Stimulated activated CD4-positive, alpha-beta T cell treated with anti-CD3 and anti-CD28 coated beads, TNF-alpha, amount 100 ng/mL, for 24 hours (primary cell): ENCODE measurements around the gene CCND1.

Experiments used
- DNase-seq, 3 experiments: peaks; one replicate each; pipeline ENCODE4 v3.0.0-alpha.2; 2020; ENCODE audit warnings: low read depth in 3 of 3

The CCND1 gene

GRCh38 chr11:69640260-69640994, 529 bp upstream of the CCND1 start:
- DNase-seq: no peak

- DNase-seq: no peak
Measured at GRCh38 chr11:69641681-69642548, 959 bp downstream of the CCND1 start.

DNA sequence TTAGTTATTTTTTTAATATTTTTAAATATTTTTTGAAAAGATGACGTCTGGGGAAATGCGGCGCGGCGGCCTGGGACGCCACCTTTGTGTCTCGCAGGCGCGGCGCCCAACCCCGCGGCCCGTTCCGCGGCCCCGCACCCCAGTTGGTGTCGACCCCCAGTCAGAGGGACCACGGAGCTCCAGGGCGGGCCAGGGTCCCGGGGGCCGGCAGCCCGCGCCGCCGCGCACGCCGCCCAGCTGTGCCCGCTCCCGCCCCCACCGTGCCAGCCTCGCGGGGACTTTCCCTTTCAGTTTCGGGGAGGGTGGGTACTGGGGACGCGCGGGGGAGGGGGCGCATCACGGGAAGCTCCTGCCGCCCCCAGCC, 1.6 kb downstream of the CCND1 start:
- peak; percentile 12 to 39 (median 33) for DNase-seq

DNA sequence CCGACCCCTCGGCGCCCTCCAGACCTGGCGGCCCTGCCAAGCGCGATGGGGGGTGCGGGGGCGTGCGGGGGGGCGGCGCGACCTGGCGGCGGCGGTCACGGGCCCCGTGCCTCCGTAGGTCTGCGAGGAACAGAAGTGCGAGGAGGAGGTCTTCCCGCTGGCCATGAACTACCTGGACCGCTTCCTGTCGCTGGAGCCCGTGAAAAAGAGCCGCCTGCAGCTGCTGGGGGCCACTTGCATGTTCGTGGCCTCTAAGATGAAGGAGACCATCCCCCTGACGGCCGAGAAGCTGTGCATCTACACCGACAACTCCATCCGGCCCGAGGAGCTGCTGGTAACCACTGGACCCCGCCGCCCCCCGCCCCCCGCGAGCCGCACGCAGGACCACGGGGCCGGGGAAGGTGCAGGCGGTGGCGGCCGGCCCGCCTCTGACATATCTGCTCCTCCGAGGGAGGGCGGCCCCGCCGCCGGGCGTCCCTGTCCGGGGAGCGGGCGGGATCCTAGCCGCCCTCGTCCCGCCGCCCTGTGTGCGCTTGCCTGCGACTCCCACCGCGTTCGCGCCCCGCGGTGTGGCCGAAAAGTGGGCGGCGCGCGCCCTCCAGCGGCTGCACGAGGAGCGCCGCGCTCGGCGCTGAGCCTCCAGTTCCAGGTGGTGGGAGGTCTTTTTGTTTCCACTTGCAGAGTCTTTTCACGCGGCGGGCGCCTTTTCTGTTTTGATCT, 2.1 kb downstream of the CCND1 start:
- peak; percentile 62 to 74 (median 71) for DNase-seq

DNA sequence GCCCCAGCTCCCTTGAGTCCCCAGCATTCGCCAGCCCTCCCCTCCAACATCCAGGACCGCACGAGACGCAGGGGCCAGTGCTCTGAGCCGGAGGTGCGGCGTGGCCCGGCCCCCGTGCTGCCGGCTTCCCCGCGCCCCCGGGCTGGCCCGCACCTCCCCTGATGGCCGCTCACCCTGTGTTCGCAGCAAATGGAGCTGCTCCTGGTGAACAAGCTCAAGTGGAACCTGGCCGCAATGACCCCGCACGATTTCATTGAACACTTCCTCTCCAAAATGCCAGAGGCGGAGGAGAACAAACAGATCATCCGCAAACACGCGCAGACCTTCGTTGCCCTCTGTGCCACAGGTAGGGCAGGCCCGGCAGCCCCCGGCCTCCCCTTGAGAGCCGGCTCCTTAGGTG, 2.7 kb downstream of the CCND1 start:
- no peak for DNase-seq

DNA sequence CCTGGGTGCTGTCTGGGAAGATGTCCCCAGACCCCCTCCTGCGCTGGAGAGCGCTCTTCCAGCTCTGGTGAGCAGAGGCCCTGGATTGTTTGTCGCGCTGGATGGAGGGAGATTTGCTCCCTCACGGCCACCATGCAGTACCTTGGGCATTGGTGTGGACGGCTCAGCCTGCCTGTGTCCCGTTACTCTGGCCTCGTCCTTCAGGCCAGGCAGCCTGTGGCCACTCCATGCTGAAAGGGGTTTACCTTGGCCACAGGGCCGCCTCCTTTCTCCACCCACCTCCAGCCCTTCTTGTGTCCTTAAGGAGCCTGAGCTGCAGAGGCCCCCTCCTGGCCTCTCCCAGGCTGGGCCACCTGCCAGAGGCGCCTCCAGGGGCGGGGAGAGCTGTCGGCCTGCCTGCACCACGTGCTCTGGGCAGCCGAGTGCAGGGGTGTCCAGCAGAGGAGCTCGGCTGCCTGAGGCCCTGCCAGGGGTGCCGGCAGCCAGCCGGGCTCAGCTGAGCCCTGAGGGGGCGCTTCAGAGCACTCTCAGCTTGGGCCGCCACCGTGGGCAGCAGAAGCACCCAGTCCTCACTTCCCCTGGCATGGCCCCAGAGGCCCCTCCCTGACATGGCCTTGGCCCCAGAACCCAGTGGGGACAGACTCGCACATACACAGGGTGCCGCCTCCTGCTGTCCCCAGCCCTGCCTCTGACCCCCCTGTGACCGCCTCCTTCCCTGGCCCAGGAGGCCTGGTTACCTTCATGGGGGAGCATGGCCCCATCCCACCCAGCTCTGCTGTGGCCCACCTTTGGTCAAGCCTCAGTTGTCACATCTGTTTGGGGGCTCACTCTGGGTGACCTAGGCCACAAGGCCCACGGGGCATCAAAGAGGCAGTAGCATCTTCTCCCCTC, 3.4 kb downstream of the CCND1 start:
- no peak for DNase-seq

DNA sequence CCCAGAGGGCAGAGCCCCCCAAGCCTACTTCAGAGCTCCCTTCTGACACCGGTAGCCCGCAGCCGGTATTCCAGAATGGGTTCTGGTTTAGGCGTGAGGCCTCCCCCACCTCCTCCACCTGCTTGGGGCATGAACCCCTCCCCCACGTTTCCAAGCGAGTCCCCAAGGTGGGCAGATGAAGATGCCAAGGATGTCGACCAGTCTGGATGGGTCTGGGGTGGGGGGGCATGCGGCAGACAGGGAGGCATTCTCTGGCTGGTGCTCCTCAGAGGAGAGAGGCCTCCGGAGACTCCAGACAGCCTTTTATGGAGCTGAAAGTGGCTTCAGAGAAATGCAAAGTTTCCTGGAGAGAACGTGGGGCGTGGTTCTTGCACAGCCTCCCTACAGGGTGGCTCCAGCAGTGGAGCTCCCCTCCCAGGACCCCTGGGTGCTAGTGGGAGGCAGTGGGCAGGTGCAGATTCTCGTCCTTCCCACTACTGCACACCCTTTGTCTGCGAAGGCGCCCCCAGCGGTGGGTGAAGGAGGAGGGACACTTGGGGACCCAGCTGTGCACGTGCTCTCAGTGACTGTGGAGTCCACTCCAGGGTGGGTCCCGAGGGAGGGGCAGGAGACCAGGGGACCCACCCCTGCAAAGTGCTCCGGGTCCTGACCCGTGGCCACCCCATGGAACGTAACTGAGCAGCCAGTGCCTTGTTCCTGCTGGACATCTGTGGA, 4.2 kb downstream of the CCND1 start:
- no peak for DNase-seq

- no peak for DNase-seq
Measured at GRCh38 chr11:69645801-69646492, 5.0 kb downstream of the CCND1 start.

GRCh38 chr11:69646493-69647389, 5.8 kb downstream of the CCND1 start:
- DNase-seq: no peak

DNA sequence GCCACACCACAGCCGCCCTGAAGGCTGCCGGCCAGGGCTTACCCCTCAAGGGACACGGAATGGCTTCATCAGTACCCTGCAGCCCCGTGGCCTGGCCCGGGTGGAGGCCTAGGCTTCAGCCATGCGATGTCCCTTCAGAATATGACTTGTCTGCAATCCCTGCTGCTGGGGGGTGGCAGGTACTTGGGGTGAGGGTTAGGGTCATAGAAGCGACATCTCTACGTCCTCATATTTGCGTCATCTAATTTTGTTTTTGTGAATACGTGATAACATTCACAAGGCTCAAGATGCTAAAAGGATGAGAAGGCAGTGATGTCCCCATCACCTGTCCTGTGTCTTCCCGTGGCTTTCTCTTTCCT, 6.4 kb downstream of the CCND1 start:
- no peak for DNase-seq

DNA sequence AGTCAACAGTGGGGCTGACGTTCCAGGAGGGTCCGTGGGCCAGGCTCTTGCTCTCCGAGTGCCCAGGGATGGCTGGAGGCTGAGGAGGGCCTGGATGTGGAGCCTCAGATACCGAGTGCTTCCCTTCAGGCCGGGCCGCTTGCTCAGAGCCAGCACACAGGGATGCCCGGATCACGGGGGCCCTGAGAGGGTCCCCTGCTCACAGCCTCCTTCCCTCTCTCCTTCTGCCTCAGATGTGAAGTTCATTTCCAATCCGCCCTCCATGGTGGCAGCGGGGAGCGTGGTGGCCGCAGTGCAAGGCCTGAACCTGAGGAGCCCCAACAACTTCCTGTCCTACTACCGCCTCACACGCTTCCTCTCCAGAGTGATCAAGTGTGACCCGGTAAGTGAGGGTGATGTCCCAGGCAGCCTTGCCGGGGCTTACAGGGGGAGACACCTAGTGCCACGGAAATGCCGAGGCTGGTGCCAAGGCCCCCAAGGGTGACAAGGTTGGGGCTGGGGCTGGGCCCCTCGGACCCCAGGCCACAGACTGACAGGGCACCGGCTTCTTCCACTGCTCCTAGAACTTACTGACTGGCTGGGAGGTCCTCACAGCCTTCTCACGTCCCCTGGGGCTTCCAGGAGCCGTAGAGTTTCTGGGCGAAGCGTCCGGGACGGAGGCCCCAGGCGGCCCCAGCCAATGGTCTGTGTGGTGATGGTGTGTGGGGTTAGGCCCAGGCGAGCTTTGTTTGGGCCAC, 7.0 kb downstream of the CCND1 start:
- DNase-seq: no peak

DNA sequence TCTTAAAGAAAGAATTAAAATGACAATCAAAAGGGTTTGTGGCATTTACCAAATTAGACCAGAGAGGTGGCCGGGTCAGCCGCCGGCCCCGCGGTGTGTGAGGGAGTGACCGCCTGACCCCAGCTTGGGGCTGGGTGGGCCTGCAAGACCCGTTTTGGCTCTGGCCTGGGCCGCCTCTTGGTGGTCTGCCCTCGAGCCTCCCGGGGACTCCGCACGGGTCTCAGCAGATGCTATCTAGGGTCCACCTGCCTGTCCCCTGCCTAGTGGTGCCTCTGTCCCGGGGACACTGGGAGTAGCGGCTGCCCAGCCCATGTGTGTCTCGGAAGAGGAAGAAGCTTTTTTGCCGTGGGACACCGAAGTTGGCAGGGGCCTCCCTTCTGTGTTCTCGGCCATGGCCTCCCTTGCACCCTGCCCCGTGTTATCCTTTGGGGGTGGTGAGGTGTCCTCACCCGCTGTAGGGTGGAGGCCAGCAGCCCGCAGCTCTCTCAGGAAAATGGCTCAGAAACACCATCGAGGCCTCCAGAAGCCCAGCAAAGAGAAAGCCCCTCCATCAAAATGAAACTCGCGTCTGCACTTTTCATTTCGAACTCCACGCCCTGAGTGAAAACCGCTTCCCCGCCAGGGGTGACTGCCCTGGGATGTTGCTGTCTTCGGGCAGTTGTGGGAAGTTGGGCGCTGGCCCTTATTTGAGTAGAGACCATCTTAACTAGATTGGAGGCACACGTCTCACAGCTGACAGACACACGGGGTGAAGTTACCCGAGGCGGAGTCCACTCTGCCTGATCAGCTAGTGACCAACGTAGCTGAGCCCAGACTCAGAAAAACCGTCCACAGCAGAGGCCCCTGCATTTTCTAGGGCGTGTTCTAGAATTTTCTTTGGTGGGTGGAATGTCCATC, 8.0 kb downstream of the CCND1 start:
- DNase-seq: no peak

DNA sequence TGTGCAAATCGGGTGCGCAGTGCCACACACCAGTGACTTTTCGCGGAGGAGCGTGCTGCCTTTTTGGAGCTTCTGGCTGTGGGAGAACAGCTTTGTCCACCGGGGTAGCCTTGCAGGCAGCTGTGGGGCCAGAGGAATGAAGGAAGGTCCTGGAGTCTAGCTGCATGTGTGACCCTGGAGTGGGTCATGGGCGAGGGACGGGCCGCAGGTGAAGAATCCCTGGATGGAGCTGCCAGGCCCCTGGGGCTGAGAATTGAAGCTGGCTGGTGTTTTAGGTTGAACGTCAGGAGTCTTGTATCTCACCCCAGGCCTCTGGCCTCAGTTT, 8.6 kb downstream of the CCND1 start:
- no peak for DNase-seq

- no peak for DNase-seq
Measured at GRCh38 chr11:69650081-69650831, 9.3 kb downstream of the CCND1 start.

DNA sequence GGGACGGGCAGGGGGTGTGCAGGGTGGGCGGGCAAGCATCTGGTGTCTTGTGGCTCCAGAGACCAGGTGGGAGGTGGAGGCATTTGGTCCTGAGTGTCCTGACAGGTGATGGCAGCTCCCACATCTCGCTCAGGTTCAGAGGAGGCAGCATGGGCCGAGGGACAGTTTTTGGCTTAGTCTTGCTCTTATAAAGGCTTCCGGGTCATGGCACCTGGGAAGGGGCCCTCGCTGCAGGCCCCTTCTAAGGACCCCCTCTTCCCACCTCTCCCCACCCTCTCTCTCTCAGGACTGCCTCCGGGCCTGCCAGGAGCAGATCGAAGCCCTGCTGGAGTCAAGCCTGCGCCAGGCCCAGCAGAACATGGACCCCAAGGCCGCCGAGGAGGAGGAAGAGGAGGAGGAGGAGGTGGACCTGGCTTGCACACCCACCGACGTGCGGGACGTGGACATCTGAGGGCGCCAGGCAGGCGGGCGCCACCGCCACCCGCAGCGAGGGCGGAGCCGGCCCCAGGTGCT, 9.9 kb downstream of the CCND1 start:
- DNase-seq: no peak

DNA sequence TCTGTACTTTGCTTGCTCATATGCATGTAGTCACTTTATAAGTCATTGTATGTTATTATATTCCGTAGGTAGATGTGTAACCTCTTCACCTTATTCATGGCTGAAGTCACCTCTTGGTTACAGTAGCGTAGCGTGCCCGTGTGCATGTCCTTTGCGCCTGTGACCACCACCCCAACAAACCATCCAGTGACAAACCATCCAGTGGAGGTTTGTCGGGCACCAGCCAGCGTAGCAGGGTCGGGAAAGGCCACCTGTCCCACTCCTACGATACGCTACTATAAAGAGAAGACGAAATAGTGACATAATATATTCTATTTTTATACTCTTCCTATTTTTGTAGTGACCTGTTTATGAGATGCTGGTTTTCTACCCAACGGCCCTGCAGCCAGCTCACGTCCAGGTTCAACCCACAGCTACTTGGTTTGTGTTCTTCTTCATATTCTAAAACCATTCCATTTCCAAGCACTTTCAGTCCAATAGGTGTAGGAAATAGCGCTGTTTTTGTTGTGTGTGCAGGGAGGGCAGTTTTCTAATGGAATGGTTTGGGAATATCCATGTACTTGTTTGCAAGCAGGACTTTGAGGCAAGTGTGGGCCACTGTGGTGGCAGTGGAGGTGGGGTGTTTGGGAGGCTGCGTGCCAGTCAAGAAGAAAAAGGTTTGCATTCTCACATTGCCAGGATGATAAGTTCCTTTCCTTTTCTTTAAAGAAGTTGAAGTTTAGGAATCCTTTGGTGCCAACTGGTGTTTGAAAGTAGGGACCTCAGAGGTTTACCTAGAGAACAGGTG, 11.1 kb downstream of the CCND1 start:
- no peak for DNase-seq
